ENCODE data around the gene KLHL7. TPM values are rescaled to one million over a fixed set of nuclear protein-coding genes. Genes with fewer than 3 reads are reported as not detected.
A peak's percentile ranks its signal among the peaks of the same experiment; 100 is the strongest.

Gene KLHL7
- total and polyA plus RNA-seq, 2 donors (not counting 3 experiments of a cell fraction or from before 2014, with no cell fraction given): 21.3 to 32.1 TPM

GRCh38 chr7:23075571-23075970 is 30.0 kb upstream of the KLHL7 start:
- Histone ChIP-seq H3K4me3 (replicated peaks in 1 of 3; ENCODE audit: insufficient read depth in 1 of 3, low read depth in 1 of 3, low read length in 3 of 3) (no peak overlapping the region), H3K27ac (ENCODE audit: insufficient read depth, low read depth, low read length) (no peak overlapping the region), H3K9me3 (replicated peaks; ENCODE audit: control insufficient read depth, insufficient read depth, low read length) (no peaks in the 10 kb centered on the region), H3K9me1 (replicated peaks; ENCODE audit: control insufficient read depth, extremely low read depth, insufficient read depth, low read length) (no peaks in the 10 kb centered on the region), H3K4me1 (ENCODE audit: control insufficient read depth, extremely low read depth, insufficient read depth, low read length) (peaks cover 11% of the 10 kb centered on the region), H3K36me3 (ENCODE audit: control insufficient read depth in 2 of 2, extremely low read depth in 1 of 2, insufficient read depth in 2 of 2, low read length in 2 of 2) (no peaks in the 10 kb centered on the region), H2AFZ (ENCODE audit: low read depth, low read length) (no peak overlapping the region), H3K4me2 (ENCODE audit: insufficient read depth, low read length) (no peak overlapping the region), H4K20me1 (replicated peaks; ENCODE audit: control insufficient read depth, extremely low read depth, insufficient read depth, low read length) (no peaks in the 10 kb centered on the region), H3K9ac (replicated peaks; ENCODE audit: extremely low read depth, insufficient read depth, low read length) (no peak overlapping the region), H3K79me2 (ENCODE audit: control insufficient read depth, insufficient read depth, low read length) (no peaks in the 10 kb centered on the region), H3K27me3 (ENCODE audit: control insufficient read depth in 2 of 2, insufficient read depth in 2 of 2, low read length in 2 of 2) (peaks cover 0 to 4% of the 10 kb centered on the region in 2 experiments)
- BruUV-seq (replicated peaks): no TSS peak
- dilution Hi-C loops (cut with MboI; ENCODE audit: extremely low pct_ligation_motif_present, low sequenced_read_pairs) (no loop called here), intact Hi-C loops (cut with micrococcal nuclease) (no loop called here)
- ChIA-PET CTCF (interaction anchor here (1.2 kb wide), 1 partner anchor 20 kb away, joined by 3 read pairs; no protein-coding TSS in a partner anchor), POLR2A (no interaction called here)
- TF ChIP-seq CTCF (IDR thresholded peaks at IDR 0.05; ENCODE audit: extremely low read depth in 1 of 2, insufficient read depth in 1 of 2, low read depth in 1 of 2, low read length in 2 of 2) (no peak), EZH2 (IDR thresholded peaks at IDR 0.05; ENCODE audit: borderline replicate concordance, low read depth, low read length, severe bottlenecking) (no peak)
- FAIRE-seq (no peak), DNase-seq (ENCODE audit: low read depth, low spot score) (no peak)

GRCh38 chr7:23076772-23077171 is 28.8 kb upstream of the KLHL7 start:
- intact Hi-C loops (cut with micrococcal nuclease): no loop called here
- FAIRE-seq (peak; percentile 52), DNase-seq (ENCODE audit: low read depth, low spot score) (peak; percentile 35)
- BruUV-seq (replicated peaks): no TSS peak
- Histone ChIP-seq H3K27me3 (ENCODE audit: control insufficient read depth in 2 of 2, insufficient read depth in 2 of 2, low read length in 2 of 2) (peaks cover 0 to 5% of the 10 kb centered on the region in 2 experiments), H2AFZ (ENCODE audit: low read depth, low read length) (no peak overlapping the region), H3K4me1 (ENCODE audit: control insufficient read depth, extremely low read depth, insufficient read depth, low read length) (peaks cover 11% of the 10 kb centered on the region), H4K20me1 (replicated peaks; ENCODE audit: control insufficient read depth, extremely low read depth, insufficient read depth, low read length) (no peaks in the 10 kb centered on the region), H3K36me3 (ENCODE audit: control insufficient read depth in 2 of 2, extremely low read depth in 1 of 2, insufficient read depth in 2 of 2, low read length in 2 of 2) (no peaks in the 10 kb centered on the region), H3K4me3 (replicated peaks in 1 of 3; ENCODE audit: insufficient read depth in 1 of 3, low read depth in 1 of 3, low read length in 3 of 3) (no peak overlapping the region), H3K4me2 (ENCODE audit: insufficient read depth, low read length) (peak overlapping the region; percentile 51), H3K9me1 (replicated peaks; ENCODE audit: control insufficient read depth, extremely low read depth, insufficient read depth, low read length) (no peaks in the 10 kb centered on the region), H3K9me3 (replicated peaks; ENCODE audit: control insufficient read depth, insufficient read depth, low read length) (no peaks in the 10 kb centered on the region), H3K9ac (replicated peaks; ENCODE audit: extremely low read depth, insufficient read depth, low read length) (no peak overlapping the region), H3K79me2 (ENCODE audit: control insufficient read depth, insufficient read depth, low read length) (no peaks in the 10 kb centered on the region), H3K27ac (ENCODE audit: insufficient read depth, low read depth, low read length) (no peak overlapping the region)
- dilution Hi-C loops (cut with MboI; ENCODE audit: extremely low pct_ligation_motif_present, low sequenced_read_pairs): no loop called here
- ChIA-PET POLR2A (no interaction called here), CTCF (no interaction called here)
- TF ChIP-seq GATA2 (IDR thresholded peaks at IDR 0.05; ENCODE audit: insufficient read depth, insufficient read length, low read depth, low read length) (peak; percentile 24), MAX (IDR thresholded peaks at IDR 0.05; ENCODE audit: insufficient read depth, insufficient read length) (no peak), MYC (IDR thresholded peaks at IDR 0.05; ENCODE audit: low read depth, low read length) (no peak), POLR2AphosphoS5 (IDR thresholded peaks at IDR 0.05; ENCODE audit: insufficient read depth, low read depth, low read length) (no peak), JUN (IDR thresholded peaks at IDR 0.05; ENCODE audit: borderline replicate concordance, insufficient read depth, insufficient read length, low read depth) (no peak)
